GM19193 (cell line): ENCODE data around the gene DKC1.

ENCODE experiments used
- POLR2A ChIP-seq: IDR thresholded peaks from 4 replicates; pipeline ENCODE4 v1.6.1; 2011; ENCODE audit not compliant: insufficient read depth, insufficient read length; ENCODE audit errors: extremely low read depth

DKC1 gene

GRCh38 chrX:154758696-154759095 is 4.0 kb upstream of the DKC1 start:
- no peak for TF ChIP-seq POLR2A

GRCh38 chrX:154761977-154762536 is 607 bp upstream of the DKC1 start:
- TF ChIP-seq POLR2A = no peak

- TF ChIP-seq POLR2A = no peak
These were observed 12.0 kb downstream of the DKC1 start for GRCh38 chrX:154774622-154775021.

GRCh38 chrX:154775419-154776349 is 13.0 kb downstream of the DKC1 start:
- TF ChIP-seq POLR2A = peak; percentile 21

- no peak for TF ChIP-seq POLR2A
These were observed 14.1 kb downstream of the DKC1 start for GRCh38 chrX:154776753-154777152.

- TF ChIP-seq POLR2A = no peak
These were observed 16.6 kb downstream of the DKC1 start for GRCh38 chrX:154779261-154779660.

GRCh38 chrX:154780968-154781367 is 18.3 kb downstream of the DKC1 start:
- TF ChIP-seq POLR2A = no peak

- no peak for TF ChIP-seq POLR2A
These were observed 21.7 kb downstream of the DKC1 start for GRCh38 chrX:154784149-154784995.

GRCh38 chrX:154785716-154786115 is 23.1 kb downstream of the DKC1 start:
- TF ChIP-seq POLR2A = no peak

GRCh38 chrX:154791467-154791866 is 28.8 kb downstream of the DKC1 start:
- TF ChIP-seq POLR2A = no peak

- TF ChIP-seq POLR2A = no peak
These were observed 29.3 kb downstream of the DKC1 start for GRCh38 chrX:154791939-154792338.

GRCh38 chrX:154793084-154793795 is 30.6 kb downstream of the DKC1 start:
- no peak for TF ChIP-seq POLR2A

GRCh38 chrX:154795016-154795415 is 32.4 kb downstream of the DKC1 start:
- no peak for TF ChIP-seq POLR2A

GRCh38 chrX:154797006-154797405 is 34.3 kb downstream of the DKC1 start:
- TF ChIP-seq POLR2A = no peak
